ENCODE results near the gene MAN1A1.
"Not testable (repeated sequence)": the region's sequence is repeated elsewhere in the genome, so short reads cannot be mapped to it uniquely, and the experiment has no call there.

Gene MAN1A1

GRCh38 chr6:119297049-119297448 is 52.5 kb downstream of the MAN1A1 start:
- DNase-seq: no peak

GRCh38 chr6:119296036-119297035 is 53.2 kb downstream of the MAN1A1 start:
- no peak for DNase-seq

GRCh38 chr6:119294984-119295383 is 54.6 kb downstream of the MAN1A1 start:
- DNase-seq: no peak

- not testable (repeated sequence) for DNase-seq
Observed at GRCh38 chr6:119291060-119291459, 58.5 kb downstream of the MAN1A1 start.

GRCh38 chr6:119290306-119290705 is 59.3 kb downstream of the MAN1A1 start:
- DNase-seq: no peak

GRCh38 chr6:119289651-119290050 is 59.9 kb downstream of the MAN1A1 start:
- DNase-seq: no peak

GRCh38 chr6:119285908-119286625 is 63.5 kb downstream of the MAN1A1 start:
- no peak for DNase-seq

- DNase-seq: no peak
Observed at GRCh38 chr6:119284861-119285521, 64.6 kb downstream of the MAN1A1 start.

- DNase-seq: no peak
Observed at GRCh38 chr6:119283979-119284545, 65.5 kb downstream of the MAN1A1 start.

GRCh38 chr6:119283214-119283613 is 66.3 kb downstream of the MAN1A1 start:
- no peak for DNase-seq

- DNase-seq: no peak
Observed at GRCh38 chr6:119280668-119281067, 68.9 kb downstream of the MAN1A1 start.

GRCh38 chr6:119280080-119280479 is 69.5 kb downstream of the MAN1A1 start:
- no peak for DNase-seq

- no peak for DNase-seq
Observed at GRCh38 chr6:119278625-119279024, 70.9 kb downstream of the MAN1A1 start.

GRCh38 chr6:119277052-119277451 is 72.5 kb downstream of the MAN1A1 start:
- DNase-seq: no peak

- no peak for DNase-seq
Observed at GRCh38 chr6:119276211-119276610, 73.3 kb downstream of the MAN1A1 start.

GRCh38 chr6:119274197-119274595 is 75.4 kb downstream of the MAN1A1 start:
- no peak for DNase-seq

- DNase-seq: no peak
Observed at GRCh38 chr6:119273272-119274196, 76.0 kb downstream of the MAN1A1 start.

GRCh38 chr6:119270545-119270944 is 79.0 kb downstream of the MAN1A1 start:
- no peak for DNase-seq

GRCh38 chr6:119269266-119270103 is 80.1 kb downstream of the MAN1A1 start:
- no peak for DNase-seq

- no peak for DNase-seq
Observed at GRCh38 chr6:119267126-119267905, 82.2 kb downstream of the MAN1A1 start.

All from NCI-H1417 treated with DMSO at 0.1 percent for 48 hours (cell line).